WTC11 (cell line): ENCODE measurements around the gene MAP3K6. TPM values are rescaled to one million over a fixed set of nuclear protein-coding genes. Genes with fewer than 3 reads are reported as not detected.

Experiments
- ATAC-seq: fragments of 200-7000 bp; cut with Tn5 transposase; 2 replicates; pipeline ENCODE4 v1.10.0; 2021; ENCODE audit warnings: mild to moderate bottlenecking, moderate library complexity
- CTCF ChIA-PET: fragments of 300-600 bp; sonication (Branson Sonifier 250); formaldehyde crosslinking; loops from one replicate; lab custom pipeline; 2021; ENCODE audit warnings: antibody characterized with exemption; lab: Charles Lee
- POLR2A ChIA-PET: fragments of 350-600 bp; sonication (Branson Sonifier 250); formaldehyde crosslinking; loops from one replicate; lab custom pipeline; 2021; ENCODE audit warnings: antibody characterized with exemption; lab: Charles Lee
- DNase-seq: peaks from one replicate; pipeline ENCODE4 v3.0.0; 2021; ENCODE audit warnings: low spot score
- H3K27ac Mint-ChIP-seq: 2 replicates; pipeline ENCODE4 v1.8.0; 2021; ENCODE audit warnings: mixed read lengths
- H3K27me3 Mint-ChIP-seq: 2 replicates; pipeline ENCODE4 v1.8.0; 2021; ENCODE audit warnings: low read depth, mild to moderate bottlenecking, moderate library complexity, mixed read lengths
- H3K36me3 Mint-ChIP-seq: 2 replicates; pipeline ENCODE4 v1.8.0; 2021; ENCODE audit warnings: mixed read lengths
- H3K4me1 Mint-ChIP-seq: 2 replicates; pipeline ENCODE4 v1.8.0; 2022; ENCODE audit warnings: mixed read lengths
- H3K4me3 Mint-ChIP-seq: 2 replicates; pipeline ENCODE4 v1.8.0; 2021; ENCODE audit warnings: mild to moderate bottlenecking, moderate library complexity, mixed read lengths
- H3K9me3 Mint-ChIP-seq: 2 replicates; pipeline ENCODE4 v1.8.0; 2021; ENCODE audit warnings: mixed read lengths
- CREB1 ChIP-seq: sonication (generic); formaldehyde crosslinking; IDR thresholded peaks from 2 replicates; pipeline ENCODE4 v1.8.0; 2023; ENCODE audit warnings: mild to moderate bottlenecking, missing genetic modification reagents
- E2F1 ChIP-seq: sonication (generic); formaldehyde crosslinking; IDR thresholded peaks from 2 replicates; pipeline ENCODE4 v1.8.0; 2022; ENCODE audit warnings: mild to moderate bottlenecking, missing genetic modification reagents
- E2F4 ChIP-seq: sonication (generic); formaldehyde crosslinking; IDR thresholded peaks from 2 replicates; pipeline ENCODE4 v1.8.1; 2022; ENCODE audit warnings: low read depth, mild to moderate bottlenecking, moderate library complexity, missing genetic modification reagents, borderline replicate concordance
- E2F5 ChIP-seq: sonication (generic); formaldehyde crosslinking; IDR thresholded peaks from 2 replicates; pipeline ENCODE4 v1.8.1; 2022; ENCODE audit warnings: mild to moderate bottlenecking, moderate library complexity, missing genetic modification reagents
- ETV6 ChIP-seq: sonication (generic); formaldehyde crosslinking; IDR thresholded peaks from 2 replicates; pipeline ENCODE4 v1.8.1; 2022; ENCODE audit warnings: mild to moderate bottlenecking, missing genetic modification reagents
- GRHL2 ChIP-seq: fragments of 250-450 bp; sonication (Bioruptor Pico); IDR thresholded peaks from 2 replicates; pipeline ENCODE4 v1.8.0; 2022; ENCODE audit warnings: mild to moderate bottlenecking, moderate library complexity; ENCODE audit not compliant: insufficient replicate concordance, severe bottlenecking
- HMGXB4 ChIP-seq: sonication (generic); formaldehyde crosslinking; IDR thresholded peaks from 2 replicates; pipeline ENCODE4 v1.8.1; 2023; ENCODE audit warnings: mild to moderate bottlenecking, moderate library complexity, missing genetic modification reagents
- KAT7 ChIP-seq: sonication (generic); formaldehyde crosslinking; IDR thresholded peaks from 2 replicates; pipeline ENCODE4 v1.8.1; 2023; ENCODE audit warnings: missing genetic modification reagents, mild to moderate bottlenecking, borderline replicate concordance
- MXD4 ChIP-seq: fragments of 250-450 bp; sonication (Bioruptor Pico); IDR thresholded peaks from 2 replicates; pipeline ENCODE4 v1.8.0; 2021; ENCODE audit warnings: mild to moderate bottlenecking, moderate library complexity, borderline replicate concordance
- NFATC4 ChIP-seq: fragments of 250-450 bp; sonication (Bioruptor Pico); IDR thresholded peaks from 2 replicates; pipeline ENCODE4 v1.9.0; 2021; ENCODE audit warnings: mild to moderate bottlenecking
- NR1H2 ChIP-seq: sonication (generic); formaldehyde crosslinking; IDR thresholded peaks from 2 replicates; pipeline ENCODE4 v1.9.0; 2021; ENCODE audit warnings: mild to moderate bottlenecking, moderate library complexity, missing genetic modification reagents
- OVOL2 ChIP-seq: fragments of 250-450 bp; sonication (Bioruptor Pico); IDR thresholded peaks from 2 replicates; pipeline ENCODE4 v1.9.0; 2021; ENCODE audit warnings: mild to moderate bottlenecking, borderline replicate concordance
- PRDM15 ChIP-seq: sonication (generic); formaldehyde crosslinking; IDR thresholded peaks from 2 replicates; pipeline ENCODE4 v1.8.0; 2022; ENCODE audit warnings: missing genetic modification reagents
- TEAD1 ChIP-seq: sonication (generic); formaldehyde crosslinking; IDR thresholded peaks from 2 replicates; pipeline ENCODE4 v1.8.0; 2022; ENCODE audit warnings: mild to moderate bottlenecking, missing genetic modification reagents
- TEAD4 ChIP-seq: sonication (generic); formaldehyde crosslinking; IDR thresholded peaks from 2 replicates; pipeline ENCODE4 v1.8.0; 2022; ENCODE audit warnings: mild to moderate bottlenecking, missing genetic modification reagents
- ZNF138 ChIP-seq: sonication (generic); formaldehyde crosslinking; conservative IDR thresholded peaks from 2 replicates; pipeline ENCODE4 v1.8.1; 2022; ENCODE audit warnings: mild to moderate bottlenecking, moderate library complexity, missing genetic modification reagents
- ZNF263 ChIP-seq: sonication (generic); formaldehyde crosslinking; IDR thresholded peaks from 2 replicates; pipeline ENCODE4 v1.8.1; 2022; ENCODE audit warnings: low read depth, mild to moderate bottlenecking, moderate library complexity, missing genetic modification reagents
- ZNF416 ChIP-seq: fragments of 250-450 bp; sonication (Bioruptor Pico); IDR thresholded peaks from 2 replicates; pipeline ENCODE4 v1.9.0; 2021; ENCODE audit warnings: mild to moderate bottlenecking, inconsistent platforms
- ZNF512 ChIP-seq: sonication (generic); formaldehyde crosslinking; IDR thresholded peaks from 2 replicates; pipeline ENCODE4 v1.8.1; 2022; ENCODE audit warnings: missing genetic modification reagents, borderline replicate concordance
- ZNF532 ChIP-seq: fragments of 250-450 bp; sonication (Bioruptor Pico); IDR thresholded peaks from 2 replicates; pipeline ENCODE4 v1.9.0; 2021; ENCODE audit warnings: mild to moderate bottlenecking, borderline replicate concordance
- ZNF671 ChIP-seq: fragments of 250-450 bp; sonication (Bioruptor Pico); IDR thresholded peaks from 2 replicates; pipeline ENCODE4 v1.8.0; 2021; ENCODE audit warnings: mild to moderate bottlenecking
- total RNA-seq: library from RNA; stranded (reverse); gene quantifications from 3 replicates; pipeline ENCODE4 v1.2.3, GENCODE V29; 2021

Gene MAP3K6
- total RNA-seq, 1 experiment from 2014 or later = 15.0 TPM

GRCh38 chr1:27349784-27350662, 16.7 kb downstream of the MAP3K6 start:
- Mint-ChIP-seq H3K9me3 (no peaks in the 10 kb centered on the region), H3K27me3 (peaks cover 12% of the 10 kb centered on the region), H3K36me3 (peaks cover 9% of the 10 kb centered on the region; the same call in 1 of the 2 replicates), H3K4me1 (peaks cover 18% of the 10 kb centered on the region), H3K27ac (no peak overlapping the region), H3K4me3 (peak overlapping the region; percentile 75)
- ChIA-PET POLR2A (interaction anchor here (0.5 to 3.1 kb wide), 9 partner anchors 8 to 1198 kb away, joined by 3 to 29 read pairs (median 4); partner anchors contain the start of genes MAP3K6 and SYTL1), CTCF (interaction anchor here (0.6 to 11.0 kb wide), 25 partner anchors 8 to 322 kb away, joined by 3 to 258 read pairs (median 5); partner anchors contain the start of genes CD164L2, IFI6, MAP3K6 and SYTL1)
- DNase-seq = peak; percentile 80
- peak; percentile 41 for ATAC-seq
- TF ChIP-seq ZNF138 (CRISPR knock-in tag) (peak; percentile 25; the same call in 1 of the 2 replicates), GRHL2 (CRISPR knock-in tag) (no peak), ZNF512 (no peak), OVOL2 (CRISPR knock-in tag) (no peak), KAT7 (CRISPR knock-in tag) (peak; percentile 70; the same call in 1 of the 2 replicates), ZNF416 (CRISPR knock-in tag) (no peak), CREB1 (CRISPR knock-in tag) (no peak), NR1H2 (CRISPR knock-in tag) (peak; percentile 17; the same call in 1 of the 2 replicates), E2F1 (CRISPR knock-in tag) (no peak), E2F5 (CRISPR knock-in tag) (peak; percentile 94), E2F4 (CRISPR knock-in tag) (peak; percentile 84; the same call in 1 of the 2 replicates), HMGXB4 (CRISPR knock-in tag) (peak; percentile 32), ZNF671 (CRISPR knock-in tag) (no peak), MXD4 (CRISPR knock-in tag) (no peak), TEAD1 (CRISPR knock-in tag) (peak; percentile 97), TEAD4 (no peak), ETV6 (CRISPR knock-in tag) (peak; percentile 69; the same call in 1 of the 2 replicates), NFATC4 (no peak), ZNF263 (CRISPR knock-in tag) (peak; percentile 75), ZNF532 (no peak; the same call in 1 of the 2 replicates), PRDM15 (peak; percentile 79)
